HG02759 (cell line): ENCODE data around the gene QTRT2.

Experiments used
- ATAC-seq: cut with Tn5 transposase; IDR thresholded peaks from one replicate; pipeline ENCODE4 v1.9.1; 2021; ENCODE audit warnings: mild to moderate bottlenecking, moderate library complexity; ENCODE audit not compliant: unreplicated experiment

Gene QTRT2

DNA sequence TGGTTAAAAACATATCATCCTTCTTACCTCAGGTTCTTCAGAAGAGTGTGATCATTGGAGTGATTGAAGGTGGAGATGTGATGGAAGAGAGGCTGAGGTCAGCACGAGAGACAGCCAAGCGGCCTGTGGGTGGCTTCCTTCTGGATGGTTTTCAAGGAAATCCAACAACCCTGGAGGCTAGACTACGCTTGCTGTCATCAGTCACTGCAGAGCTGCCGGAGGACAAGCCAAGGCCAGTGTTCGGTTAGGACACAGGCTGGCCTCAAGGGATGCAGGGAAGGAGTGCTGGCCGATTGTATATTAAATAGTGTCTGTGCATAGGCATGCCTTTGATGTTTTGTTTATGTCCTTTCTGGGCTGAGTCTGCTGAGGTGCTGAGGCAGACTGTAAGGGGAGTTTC lies 20.2 kb downstream of the QTRT2 start:
- ATAC-seq: no peak

DNA sequence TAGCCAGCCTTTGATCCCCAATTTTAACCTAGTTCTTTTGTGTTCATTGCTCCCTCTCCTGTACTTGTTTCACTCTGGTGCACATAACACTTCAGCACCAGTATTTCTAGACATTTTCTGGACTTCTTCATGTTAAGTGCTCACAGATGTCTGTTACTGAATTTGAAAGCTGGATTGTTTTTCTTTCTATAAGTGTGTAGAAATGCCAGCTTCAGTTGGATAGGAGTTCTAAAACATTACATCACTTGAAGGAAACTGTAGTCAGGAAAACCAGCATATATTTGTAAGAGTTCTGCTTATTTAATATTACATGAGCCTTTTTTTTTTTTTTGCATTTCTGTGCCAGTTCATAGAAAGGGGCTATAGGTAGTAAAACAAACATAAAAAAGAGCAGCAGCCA lies 21.6 kb downstream of the QTRT2 start:
- ATAC-seq: no peak

DNA sequence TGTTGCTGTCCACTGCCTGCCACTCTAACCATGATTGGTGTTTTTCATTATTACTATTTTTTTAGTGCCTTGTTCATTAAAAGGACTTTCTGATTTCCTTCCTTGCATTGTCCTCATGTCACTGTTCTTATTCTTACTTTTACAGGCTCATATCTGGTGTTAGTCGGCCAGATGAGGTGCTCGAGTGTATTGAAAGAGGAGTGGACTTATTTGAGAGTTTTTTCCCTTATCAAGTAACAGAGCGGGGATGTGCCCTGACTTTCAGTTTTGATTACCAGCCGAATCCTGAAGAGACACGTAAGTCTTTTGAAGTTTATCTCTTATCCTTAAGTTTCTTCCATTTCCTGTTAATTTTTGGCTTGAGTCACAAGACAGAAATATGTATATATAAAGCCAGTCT lies 23.2 kb downstream of the QTRT2 start:
- no peak for ATAC-seq

- ATAC-seq: no peak
These were observed 23.7 kb downstream of the QTRT2 start for GRCh38 chr3:114080201-114080600.

GRCh38 chr3:114081037-114081436 lies 24.5 kb downstream of the QTRT2 start:
- ATAC-seq: no peak

DNA sequence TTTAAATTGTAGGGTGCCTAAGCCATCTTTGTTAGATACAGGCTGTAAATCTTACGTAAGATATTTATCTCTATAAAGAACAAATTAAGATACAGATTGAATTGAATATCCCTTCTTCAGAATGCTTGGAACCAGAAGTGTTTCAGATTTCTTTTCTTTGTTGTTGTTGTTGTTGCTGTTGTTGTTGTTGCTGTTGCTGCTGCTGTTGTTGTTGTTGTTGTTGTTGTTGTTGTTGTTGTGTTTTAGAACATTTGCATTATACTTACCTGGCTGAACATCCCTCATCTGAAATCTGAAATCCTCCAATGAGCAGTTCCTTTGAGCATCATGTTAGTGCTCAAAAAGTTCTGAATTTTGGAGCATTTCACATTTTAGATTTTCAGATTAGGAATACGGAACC lies 26.6 kb downstream of the QTRT2 start:
- no peak for ATAC-seq

DNA sequence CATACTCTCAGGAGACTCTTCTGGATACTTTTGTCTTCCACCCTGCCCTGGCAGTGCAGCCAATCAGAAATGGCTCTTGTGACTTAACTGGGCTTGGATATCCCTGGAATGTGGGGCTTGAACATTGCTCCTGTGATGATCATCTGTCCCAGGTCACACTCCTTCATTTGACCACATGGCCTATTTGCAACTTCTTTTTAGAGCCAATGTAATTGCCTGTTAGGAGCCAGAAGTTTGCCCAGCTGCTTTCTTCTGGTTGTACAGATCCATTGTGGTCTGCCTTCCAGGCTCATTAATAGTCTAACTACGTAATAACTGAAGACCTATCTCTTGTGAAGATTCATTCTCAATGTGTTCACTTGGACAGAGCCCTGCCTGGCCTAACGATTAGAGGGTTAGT lies 29.8 kb downstream of the QTRT2 start:
- no peak for ATAC-seq

GRCh38 chr3:114089675-114090074 lies 33.1 kb downstream of the QTRT2 start:
- no peak for ATAC-seq

DNA sequence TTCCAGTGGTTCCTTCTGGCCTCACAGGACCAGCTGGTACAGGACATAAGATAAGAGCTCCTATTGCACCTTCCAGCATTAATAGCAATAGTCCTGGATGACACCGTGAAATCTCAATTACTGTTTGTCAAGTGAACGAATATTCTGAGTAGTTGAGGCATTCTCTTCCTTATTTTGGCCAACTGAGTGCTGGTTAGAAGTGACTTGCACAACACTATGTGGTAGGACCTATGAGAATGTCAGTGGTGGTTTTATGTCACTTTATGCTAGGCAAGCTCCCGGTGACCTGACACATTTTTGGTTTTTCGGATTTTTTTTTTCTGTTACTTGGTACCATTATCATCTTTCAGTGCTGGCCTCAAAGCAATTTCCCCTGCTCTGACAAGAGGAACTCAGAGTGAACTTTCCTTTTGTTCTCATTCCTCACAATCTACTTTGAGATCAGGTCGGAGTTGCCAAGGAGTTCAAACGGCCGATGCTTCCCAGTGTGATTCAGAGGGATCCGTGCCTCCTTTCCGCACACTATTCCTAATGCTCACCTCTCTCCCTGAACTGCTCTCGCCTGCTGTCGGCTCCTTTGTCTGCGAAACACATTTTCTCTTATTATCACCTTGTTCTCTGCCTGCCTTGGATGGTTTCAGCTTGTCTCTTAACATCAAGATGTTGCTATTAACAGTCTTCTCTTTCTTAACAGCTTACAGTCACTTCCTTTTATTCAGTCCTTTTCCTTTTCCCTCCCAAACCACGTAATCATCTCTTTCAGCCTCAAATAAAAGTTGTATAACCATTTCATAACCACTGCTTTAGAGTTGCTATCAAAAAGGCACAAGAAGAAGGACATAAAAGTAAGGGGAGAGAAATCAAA lies 35.8 kb downstream of the QTRT2 start:
- no peak for ATAC-seq

DNA sequence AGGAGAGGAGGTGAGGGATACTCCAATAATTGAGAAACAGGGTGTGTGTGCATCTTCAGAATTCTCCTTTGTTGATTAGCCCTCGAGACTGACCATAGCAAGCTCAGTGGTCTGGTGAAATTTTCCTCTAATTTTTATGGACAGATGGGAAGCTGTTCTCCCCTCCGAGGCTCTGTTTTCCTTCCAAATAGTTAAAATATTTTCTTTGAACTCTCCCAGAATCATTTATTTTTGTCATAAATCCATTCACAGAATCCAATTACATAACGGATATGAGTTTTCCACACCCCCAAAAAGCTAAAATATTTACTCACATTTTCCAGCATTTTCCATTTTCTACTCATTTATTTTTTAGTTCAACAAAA lies 36.5 kb downstream of the QTRT2 start:
- ATAC-seq: no peak

DNA sequence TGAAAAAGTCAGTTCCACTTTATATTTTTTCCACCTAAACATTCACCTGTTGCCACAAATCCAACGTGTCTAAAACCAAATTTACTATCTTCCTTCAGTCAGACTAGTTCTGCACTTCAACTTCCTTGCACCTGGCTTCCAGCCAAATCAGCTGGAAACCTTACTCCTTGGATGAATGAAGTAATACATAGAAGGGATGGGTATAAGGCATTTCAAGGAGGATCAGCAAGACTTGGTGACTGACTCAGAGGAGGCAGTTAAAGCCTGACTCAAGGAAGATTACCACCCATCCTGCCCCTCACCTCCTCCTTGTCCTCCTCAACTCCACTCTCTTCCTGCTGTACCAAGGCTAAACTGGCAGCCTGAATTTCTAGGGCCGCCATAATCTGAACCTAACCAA lies 37.1 kb downstream of the QTRT2 start:
- ATAC-seq: no peak

- no peak for ATAC-seq
These were observed 39.3 kb downstream of the QTRT2 start for GRCh38 chr3:114095796-114096195.

DNA sequence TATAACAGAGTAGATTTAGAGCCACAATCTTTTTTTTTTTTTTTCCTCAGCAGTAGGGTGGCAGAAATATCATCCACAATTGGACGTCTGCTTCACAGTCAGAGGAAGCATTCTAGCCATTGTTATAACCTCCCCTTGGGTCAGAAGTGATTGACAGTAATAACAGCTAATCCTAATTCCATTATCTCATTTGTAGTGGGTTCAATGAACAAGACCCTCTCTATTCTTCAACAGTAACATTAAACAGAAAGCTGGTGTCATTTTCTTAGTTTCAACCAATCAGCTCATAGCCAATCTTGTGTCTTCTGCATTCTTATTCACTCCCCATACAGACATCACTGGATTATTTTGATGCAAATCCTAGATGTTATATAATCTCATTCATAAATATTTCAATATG lies 44.6 kb downstream of the QTRT2 start:
- ATAC-seq: no peak

- no peak for ATAC-seq
These were observed 46.6 kb downstream of the QTRT2 start for GRCh38 chr3:114103181-114103580.

- ATAC-seq: no peak
These were observed 47.3 kb downstream of the QTRT2 start for GRCh38 chr3:114103858-114104257.

- ATAC-seq: no peak
These were observed 47.9 kb downstream of the QTRT2 start for GRCh38 chr3:114104414-114104813.

GRCh38 chr3:114108137-114108536 lies 51.6 kb downstream of the QTRT2 start:
- ATAC-seq: no peak

- ATAC-seq: no peak
These were observed 53.9 kb downstream of the QTRT2 start for GRCh38 chr3:114110439-114110838.

- no peak for ATAC-seq
These were observed 54.7 kb downstream of the QTRT2 start for GRCh38 chr3:114111060-114111770.

GRCh38 chr3:114112696-114113095 lies 56.2 kb downstream of the QTRT2 start:
- ATAC-seq: no peak

DNA sequence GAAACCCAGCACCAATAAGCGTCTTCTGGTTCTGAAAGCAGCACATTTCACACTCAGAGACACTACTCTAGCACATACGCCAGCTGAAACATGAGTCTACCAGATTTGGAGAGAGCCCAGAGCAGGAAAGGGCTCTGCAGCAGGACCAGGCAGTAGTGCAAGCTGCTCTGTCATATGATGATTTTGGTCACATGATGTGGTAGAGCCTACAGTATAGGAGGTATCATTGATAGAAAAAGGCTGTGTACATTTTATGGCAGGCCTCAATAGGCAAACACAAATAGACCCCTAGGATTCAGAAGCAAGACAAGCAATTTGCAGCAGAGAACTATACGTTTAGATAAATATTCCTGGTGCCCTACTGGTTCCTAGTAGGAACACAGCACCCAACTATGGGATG lies 58.2 kb downstream of the QTRT2 start:
- no peak for ATAC-seq

GRCh38 chr3:114115143-114115542 lies 58.6 kb downstream of the QTRT2 start:
- ATAC-seq: no peak
